Measurements from ENCODE around the gene NR3C2.
"Not testable (repeated sequence)": the region's sequence is repeated elsewhere in the genome, so short reads cannot be mapped to it uniquely, and the experiment has no call there.

NR3C2 gene

DNA sequence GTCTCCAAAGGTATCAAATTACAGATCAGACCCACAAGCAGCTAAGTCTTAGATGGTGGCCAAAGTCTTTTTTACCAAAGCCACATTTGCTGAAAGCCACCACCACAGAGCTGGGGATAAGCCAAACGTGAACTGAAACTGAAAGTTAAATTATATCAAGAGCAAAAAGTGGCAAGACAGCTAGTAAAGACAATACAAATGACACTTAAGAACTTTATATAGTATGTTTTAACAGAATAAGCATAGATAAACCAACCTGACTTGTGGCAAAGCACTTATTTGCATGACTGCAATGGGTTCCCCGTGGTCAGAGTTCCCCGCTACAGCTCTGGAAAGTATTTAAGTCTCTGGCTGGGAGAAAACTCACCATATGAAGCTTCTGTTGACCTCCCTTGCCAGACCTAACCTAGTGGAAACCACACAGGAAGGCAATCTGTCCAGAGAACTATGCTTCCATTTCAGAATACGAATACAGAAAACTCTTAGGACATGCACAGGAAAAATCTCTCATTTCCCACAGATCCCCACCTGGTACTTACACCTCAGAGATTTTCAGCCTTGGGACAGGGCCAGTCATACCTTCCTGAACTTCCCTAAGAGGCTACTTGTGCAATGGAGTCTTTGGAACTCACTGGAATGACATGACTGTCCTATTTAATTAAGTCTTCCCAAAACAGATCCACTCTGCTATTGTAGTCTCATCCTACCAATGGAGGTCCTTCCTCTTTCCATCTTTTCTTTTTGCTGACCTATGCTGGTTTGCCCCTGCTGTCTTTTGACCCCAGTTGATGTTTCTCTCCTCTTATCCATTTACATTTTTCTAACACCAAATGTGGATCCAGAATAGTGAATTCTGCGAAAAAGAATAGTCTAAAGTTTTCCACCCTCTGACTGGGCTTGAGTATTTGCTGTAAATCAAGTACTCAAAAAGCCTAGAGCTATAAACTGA, 225.1 kb downstream of the NR3C2 start:
- no peak for DNase-seq (ENCODE audit: low read depth)

DNA sequence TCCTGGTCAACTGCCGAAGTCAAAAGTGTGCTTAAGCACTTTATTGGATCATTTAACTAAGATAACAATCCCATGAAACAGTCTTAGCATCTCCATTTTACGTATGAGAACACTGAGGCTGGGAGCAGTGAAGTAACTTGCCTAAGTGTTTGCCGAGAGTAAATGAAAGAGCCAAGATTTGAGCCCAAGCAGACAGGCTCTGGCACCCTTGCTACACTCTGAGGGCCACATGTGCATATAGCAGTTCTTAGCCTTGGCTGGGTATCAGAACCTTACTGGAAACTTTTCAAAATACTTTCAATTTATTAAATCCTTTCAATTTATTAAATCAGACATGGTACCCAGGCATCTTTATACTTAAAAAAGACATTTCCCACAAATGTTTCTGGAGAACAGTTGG, 225.9 kb downstream of the NR3C2 start:
- no peak for DNase-seq (ENCODE audit: low read depth)

DNA sequence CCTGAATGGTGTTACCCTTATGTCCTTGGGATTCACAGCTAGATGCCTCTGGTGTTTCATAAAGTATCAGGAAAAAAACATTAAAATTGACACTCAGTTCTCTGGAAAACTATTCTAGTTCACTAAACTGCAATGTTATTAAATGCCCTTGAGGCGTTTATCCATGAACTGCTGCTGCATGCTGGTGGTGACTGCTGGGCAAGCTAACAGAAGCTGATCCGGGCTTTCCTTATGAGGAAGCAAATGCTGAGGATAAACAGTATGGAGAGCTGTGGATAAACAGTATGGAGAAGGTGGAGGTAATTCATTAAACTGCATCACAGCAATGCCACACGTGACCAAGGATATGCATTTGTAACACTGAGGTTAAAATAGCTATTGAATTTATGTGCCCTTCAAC, 227.0 kb downstream of the NR3C2 start:
- no peak for DNase-seq (ENCODE audit: low read depth)

DNA sequence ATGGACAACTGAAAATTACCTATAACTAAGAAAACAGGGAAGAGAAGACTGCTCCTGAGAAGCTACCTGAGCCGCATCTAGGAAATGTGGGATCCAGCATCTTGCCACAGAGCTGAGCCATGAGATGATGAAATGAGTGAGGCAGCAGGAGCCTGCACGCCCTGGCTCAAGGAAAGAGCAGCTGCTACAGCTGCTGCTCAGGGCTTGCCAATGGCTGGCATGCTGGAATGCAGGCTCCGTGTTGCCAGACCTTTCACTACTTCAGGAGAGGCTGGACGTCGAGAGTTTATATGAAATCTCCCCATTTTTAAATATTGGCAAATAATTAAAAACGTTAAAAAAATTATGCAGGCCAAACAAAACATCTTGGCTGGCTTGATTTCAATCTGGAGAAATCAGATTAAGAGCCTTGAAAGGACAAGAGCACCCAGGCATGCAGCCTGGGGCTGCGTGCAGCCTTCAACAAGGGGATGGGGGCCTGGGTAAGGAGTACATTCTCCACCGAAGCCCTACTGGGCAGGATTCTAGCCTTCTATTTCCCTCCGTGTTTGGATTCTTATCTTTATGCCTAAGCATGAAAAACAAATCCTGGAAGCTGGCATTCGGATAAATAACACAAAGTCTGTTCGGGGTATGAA, 227.6 kb downstream of the NR3C2 start:
- no peak for DNase-seq (ENCODE audit: low read depth)

DNA sequence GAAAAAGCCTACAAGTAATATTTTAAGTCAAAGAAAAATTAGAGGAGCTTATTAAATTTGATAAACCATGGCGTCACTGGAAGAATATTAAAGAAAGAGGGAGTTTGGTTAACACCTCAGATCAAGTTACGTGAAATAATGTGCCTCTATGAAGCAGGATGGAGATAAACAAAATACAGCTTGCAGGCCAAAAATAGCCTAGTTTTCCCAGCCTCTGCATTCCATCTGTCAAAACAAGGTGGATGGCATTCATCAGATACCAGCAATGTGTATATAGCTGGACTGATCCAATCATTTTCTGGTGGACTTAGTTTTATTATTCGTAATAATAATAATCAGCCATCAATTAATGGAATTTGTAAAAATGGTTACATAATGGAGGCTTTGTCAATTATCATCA, 230.7 kb downstream of the NR3C2 start:
- DNase-seq (ENCODE audit: low read depth): no peak

DNA sequence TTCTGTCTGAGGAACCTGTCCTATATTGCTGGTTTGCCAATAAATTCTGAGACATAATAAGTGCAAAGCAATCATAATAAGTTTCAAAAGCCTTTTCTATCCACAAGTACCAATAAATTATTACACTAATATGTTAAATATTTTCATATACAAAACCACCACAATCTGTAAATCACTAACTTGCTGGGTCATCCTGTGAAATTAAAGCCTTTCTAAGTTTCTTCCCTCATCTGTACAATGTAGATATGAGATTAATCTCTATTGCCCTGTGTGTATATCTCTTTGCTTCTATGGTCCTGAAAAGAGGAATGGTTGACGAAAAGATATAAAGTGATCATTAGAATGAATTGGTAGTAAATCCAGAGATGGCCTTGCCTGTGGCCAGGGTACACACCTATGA, 231.6 kb downstream of the NR3C2 start:
- no peak for DNase-seq (ENCODE audit: low read depth)

DNA sequence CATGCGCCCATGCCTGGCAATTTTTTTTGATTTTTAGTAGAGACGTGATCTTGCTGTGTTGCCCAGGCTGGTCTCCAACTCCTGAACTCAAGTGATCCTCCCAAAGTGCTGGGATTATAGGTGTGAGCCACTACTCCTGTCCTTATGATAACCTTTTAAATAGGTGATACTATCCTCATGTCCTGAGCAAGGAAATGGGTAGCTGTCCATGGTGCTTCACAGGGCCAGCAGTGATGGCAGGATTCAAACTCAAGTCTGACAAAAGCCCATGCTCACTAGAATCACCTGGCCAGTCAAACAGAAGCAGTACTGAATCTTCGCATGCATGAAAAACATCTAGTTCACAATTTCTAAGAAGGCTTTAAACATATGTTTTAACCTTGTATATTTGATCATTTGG, 235.1 kb downstream of the NR3C2 start:
- no peak for DNase-seq (ENCODE audit: low read depth)

DNA sequence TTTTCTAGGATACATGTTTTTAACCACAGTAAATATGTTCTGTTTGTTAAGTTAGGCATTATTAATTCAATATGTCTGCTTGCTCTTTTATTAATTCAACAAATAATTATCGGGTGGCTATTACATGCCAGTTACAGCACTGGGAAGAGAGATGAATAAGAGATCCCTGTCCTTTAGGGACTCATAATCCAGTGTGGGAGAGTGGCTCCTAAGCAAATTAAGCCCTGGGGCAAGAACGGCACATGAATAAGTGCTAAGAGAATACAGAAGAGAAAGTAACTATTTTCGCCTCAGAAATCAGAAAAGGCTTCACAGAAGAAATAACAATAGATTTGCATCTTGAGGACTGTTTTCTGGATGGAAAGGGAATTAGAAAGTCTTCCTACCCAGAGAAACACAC, 236.7 kb downstream of the NR3C2 start:
- no peak for DNase-seq (ENCODE audit: low read depth)

DNA sequence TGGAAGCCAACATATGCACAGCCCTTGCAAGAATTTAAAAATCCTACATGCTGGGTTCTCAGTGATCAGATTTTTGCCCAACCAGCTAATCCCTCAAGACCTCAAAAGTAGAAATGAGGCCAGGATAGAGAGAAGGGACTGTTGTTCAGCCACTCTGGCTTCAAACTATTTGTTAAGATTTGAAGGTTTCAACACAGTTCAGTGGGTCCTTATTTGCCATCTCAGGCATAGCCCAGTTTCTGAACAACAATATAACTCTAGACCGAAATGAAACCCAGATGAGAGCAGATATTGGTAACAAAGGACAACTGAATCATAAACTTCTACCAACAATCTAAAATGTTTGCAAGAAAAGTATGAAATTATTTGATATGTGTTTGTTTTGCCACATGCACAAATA, 237.3 kb downstream of the NR3C2 start:
- DNase-seq (ENCODE audit: low read depth): no peak

DNA sequence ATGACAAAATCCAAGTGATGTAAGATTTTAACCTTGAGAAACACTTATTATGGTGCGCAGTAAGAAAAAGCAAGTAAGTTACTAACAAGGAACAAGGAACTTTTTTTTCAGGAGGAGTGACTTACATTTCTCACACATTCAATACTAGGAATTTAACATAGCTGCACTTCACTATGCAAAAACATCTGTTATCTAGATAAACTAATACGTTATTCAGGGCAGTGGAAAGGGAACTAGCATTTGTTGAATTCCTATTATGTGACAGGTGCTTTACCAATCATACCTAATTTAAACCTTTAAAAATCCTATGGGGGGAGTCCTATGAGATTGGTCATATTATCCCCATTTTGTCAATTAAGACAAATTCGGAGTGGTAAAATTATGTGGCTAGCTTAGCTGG, 238.0 kb downstream of the NR3C2 start:
- no peak for DNase-seq (ENCODE audit: low read depth)

DNA sequence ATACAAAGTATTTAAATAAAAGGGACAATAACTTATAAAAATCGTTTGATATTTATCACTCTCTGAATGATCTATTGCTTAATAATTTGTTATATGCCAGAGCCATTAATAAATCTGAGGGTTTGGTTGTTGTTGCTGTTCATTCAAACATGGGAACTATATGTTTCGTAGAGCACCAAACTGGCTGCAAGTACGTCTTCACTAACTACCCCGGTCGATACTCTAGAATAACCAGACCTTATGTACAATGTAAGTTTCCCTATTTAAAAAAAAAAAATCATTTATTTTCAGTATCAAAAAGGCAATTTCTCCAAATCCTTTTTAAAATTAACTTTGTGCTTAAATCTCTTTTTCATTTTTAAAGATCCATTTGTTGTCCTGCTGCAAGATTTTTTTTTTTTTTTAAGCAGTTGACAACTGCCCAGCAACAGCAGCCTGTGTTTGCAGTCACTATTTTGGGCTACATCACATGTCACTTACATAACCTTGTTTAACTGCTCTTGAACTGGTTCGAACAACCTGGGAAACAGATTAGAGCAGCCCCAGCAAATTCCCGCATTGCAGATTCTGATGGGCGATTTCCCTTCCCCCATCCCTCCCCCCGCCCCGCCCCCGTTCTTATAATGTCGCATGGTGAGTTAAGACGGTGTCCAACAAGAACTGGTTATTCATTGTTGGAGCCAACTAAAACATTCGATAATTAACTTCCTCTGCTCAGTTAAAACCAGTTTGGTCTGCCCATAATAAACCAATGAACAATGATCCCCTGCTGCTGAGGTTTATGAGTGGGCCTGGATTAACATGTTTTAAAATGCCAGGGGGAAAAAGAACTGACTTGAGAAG, 238.9 kb downstream of the NR3C2 start:
- no peak for DNase-seq (ENCODE audit: low read depth)

DNA sequence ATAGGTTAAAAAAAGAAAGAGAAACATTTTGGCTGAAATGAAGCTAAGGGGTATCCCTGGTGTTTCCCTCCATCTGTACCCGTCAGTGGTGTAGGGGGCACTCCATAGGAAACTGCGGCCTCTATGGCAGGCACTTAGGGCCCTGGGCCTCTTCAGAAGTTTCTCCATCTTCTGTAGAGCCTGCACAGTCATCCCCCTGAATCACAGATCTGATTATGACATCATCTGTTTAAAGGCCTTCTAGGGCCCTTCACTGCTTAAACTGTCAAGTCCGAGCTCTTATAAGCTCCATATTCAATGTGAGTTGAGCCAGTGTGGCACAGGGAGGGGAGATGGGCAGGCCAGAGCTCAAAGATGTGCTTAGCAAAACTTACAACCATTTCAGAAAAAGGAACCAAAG, 241.3 kb downstream of the NR3C2 start:
- no peak for DNase-seq (ENCODE audit: low read depth)

DNA sequence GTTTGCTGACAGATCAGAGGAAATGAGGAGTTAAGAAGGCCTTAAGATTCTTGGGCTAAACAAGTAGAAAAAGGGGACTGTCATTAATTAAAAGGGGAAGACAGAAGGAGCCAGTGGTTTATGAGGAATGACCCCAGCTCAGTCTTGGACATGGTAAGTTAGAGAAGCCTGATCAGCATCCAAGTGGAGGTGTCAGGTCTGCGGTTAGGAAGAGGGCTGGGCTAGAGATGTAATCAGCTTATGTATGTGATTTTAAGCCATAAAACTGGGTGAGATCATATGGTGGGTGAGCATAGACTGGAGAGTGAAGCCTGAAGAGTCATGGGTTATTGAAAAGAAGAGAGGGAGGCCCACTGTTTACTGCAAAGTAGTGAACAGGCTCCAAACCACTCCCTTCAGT, 246.1 kb downstream of the NR3C2 start:
- no peak for DNase-seq (ENCODE audit: low read depth)

DNA sequence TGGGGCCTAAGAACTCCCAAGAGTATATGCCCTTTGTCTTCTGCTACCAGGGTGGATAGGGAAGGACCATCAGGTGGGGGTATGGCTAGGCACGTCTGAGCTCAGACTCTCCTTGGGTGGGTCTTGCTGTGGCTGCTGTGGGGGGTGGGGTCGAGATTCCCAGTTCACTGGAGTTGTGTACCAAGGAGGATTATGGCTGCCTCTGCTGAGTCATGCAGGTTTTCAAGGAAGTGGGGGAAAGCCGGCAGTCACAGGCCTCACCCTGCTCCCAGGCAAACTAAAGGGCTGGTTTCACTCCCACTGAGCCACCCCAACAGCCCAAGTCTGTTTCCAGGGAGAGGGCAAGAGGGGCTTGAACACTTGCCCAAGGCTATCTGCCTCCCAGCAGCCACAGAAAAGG, 249.7 kb downstream of the NR3C2 start:
- no peak for DNase-seq (ENCODE audit: low read depth)

DNA sequence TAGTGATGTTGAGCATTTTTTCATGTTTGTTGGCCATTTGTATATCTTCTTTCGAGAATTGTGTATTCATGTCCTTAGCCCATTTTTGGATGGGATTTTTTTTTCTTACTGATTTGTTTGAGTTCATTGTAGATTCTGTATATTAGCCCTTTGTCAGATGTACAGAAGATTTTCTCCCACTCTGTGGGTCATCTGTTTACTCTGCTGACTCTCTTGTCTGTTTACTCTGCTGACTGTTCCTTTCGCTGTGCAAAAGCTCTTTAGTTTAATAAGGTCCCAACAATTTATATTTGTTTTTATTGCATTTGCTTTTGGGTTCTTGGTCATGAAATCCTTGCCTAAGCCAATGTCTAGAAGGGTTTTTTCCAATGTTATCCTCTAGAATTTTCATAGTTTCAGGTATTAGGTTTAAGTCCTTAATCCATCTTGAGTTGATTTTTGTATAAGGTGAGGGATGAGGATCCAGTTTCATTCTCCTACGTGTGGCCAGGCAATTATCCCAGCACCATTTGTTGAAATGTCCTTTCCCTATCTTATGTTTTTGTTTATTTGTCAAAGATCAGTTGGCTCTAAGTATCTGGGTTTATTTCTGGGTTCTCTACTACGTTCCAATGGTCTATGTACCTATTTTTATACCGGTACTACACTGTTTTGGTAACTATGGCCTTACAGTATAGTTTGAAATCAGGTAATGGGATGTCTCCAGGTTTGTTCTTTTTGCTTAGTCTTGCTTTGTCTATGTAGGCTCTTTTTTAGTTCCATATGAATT, 254.6 kb downstream of the NR3C2 start:
- not testable (repeated sequence) for DNase-seq (ENCODE audit: low read depth)

DNA sequence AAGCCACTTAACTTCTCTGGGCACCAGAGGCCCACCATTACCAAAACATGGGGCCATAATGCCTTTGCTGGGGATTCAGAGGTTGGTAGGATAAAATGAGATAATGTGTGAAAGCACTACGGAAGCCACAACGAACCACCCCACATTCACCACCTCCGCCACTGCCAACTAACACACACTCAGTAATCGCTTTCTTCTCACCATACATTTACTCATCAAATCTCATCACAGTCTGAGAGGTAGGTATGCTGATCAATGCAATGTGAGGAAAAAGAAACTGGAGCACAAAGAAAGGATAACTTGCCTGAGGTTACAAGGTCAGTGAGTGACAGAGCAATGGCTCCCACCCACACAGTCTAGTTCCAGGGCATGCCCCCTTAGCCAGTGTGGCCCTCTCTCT, 257.3 kb downstream of the NR3C2 start:
- DNase-seq (ENCODE audit: low read depth): no peak

DNA sequence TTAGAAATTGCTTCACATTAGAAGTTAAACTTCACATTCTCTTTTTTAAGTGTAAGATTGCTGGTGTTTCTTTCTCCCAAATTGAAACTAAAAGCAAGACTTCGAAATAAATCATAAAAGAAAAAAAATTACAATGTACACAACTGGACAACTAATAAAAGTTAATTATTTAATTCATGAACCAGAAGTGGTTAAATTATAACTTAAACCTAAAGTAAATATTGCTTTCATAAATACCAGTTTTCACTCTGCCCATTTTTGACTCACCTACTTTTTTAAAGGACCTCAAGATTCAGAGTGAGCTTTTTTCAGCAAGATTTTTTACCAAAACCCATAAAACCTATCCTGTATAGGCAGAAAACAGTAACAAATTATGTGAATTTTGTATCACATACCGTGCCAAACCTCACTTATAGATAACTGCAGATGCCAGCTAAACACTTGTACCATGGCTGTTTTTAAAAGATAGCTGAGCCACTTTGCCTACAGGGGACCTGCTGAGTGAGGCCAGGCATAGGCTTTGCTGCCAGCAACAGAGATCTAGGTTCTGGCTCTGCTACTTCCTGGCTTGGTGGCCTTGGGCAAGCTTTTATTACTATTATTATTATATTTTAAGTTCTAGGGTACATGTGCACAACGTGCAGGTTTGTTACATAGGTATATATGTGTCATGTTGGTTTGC, 259.8 kb downstream of the NR3C2 start:
- DNase-seq (ENCODE audit: low read depth): no peak

DNA sequence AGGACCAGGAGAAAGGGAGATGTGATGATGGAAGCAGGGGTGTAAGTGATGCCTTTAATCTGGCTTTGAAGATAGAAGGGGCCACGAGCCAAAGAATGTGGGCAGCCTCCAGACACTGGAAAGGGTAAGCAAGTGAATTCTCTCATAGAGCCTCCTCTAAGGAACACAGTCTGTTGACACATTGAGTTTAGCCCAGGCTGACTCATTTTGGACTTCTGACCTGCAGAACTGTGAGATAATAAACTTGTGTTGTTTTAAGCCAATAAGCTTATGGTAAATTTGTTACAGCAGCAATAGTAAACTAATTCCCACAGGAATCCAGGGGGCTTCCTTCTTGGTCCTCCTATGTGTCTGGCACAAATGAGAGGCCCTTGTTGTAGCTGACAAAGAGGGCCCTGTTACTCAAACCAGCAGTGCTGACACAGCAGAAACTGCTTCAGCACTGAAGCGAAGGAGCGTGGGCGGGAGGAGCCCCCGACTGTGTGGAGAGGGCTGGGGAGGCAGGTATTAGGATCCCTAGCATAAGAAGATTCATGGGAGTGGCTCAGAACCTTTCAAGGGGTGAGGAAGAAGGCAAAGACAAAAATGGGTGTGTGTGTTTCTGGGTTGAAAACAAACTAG, 268.7 kb downstream of the NR3C2 start:
- no peak for DNase-seq (ENCODE audit: low read depth)

DNA sequence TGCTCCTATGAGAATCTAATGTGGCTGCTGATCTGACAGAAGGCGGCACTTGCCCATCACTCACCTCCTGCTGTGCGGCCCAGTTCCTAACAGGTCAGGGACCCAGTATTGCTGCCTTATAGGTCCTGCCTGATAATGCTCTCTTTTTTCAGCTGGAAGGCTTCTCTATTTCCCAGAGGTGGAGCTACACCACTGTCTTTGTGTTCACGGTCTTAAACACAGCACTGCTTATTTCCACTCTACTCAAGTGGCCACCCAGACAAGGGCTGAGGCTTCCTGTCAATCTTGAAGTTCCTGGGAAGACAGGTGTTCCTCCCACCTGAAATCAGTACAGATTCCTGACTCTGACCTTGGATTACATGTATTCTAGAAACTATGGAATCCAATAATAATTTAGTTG, 270.6 kb downstream of the NR3C2 start:
- no peak for DNase-seq (ENCODE audit: low read depth)

DNA sequence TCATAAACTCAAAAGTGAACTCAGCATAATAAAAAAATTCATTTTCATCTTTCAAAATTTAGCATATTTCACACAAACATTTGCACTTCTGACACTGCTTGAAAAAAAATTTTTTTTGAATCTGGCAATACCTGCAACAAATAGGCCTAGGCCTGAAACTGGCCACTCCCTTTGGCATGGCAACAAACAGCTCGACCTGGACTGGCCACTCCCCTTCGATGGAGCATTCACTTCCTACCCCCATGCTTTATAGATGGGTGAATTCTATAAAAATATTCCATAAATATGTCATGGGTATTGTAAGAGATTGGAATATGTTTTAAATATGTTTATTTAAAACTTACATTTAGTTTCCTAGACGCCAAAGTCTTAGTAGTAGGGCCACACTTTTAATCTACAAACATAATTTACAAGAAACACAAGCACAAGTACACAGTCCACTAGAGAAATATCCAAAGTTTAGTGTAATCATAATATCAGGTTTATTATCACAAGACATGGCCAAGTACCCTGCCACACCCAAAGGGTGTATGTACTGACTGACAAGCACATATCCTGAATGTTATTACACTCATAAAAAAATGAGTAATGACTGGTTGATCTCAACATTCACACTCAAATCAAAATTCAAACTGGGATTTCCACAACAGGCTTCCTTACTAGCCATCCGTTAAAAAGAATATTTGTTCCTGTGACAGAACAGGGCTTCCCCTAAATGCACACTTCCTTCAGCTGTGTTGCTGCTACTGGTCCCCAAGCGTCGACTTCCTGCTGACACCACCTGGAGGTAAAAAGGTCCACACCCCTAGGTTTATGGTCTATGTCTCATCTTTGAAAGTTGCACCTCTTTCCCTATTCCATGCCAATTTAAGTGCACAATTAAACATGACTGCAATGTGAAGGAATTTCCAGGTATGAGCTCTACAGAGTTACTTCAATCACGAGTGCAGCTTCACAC, 271.5 kb downstream of the NR3C2 start:
- DNase-seq (ENCODE audit: low read depth): no peak

All from stimulated activated CD8-positive, alpha-beta memory T cell treated with anti-CD3 and anti-CD28 coated beads, Interleukin-7, amount 100 ng/mL, for 24 hours (primary cell).